Spinal cord (tissue), 10 donors: ENCODE results near the gene ZNF280B. TPM values are rescaled to one million over a fixed set of nuclear protein-coding genes. Genes with fewer than 3 reads are reported as not detected.

ENCODE experiments used
- DNase-seq, 6 donors: peaks; one replicate each; pipeline versions ENCODE4 v3.0.0 to v3.0.0-alpha.2; 2013 to 2015; ENCODE audit warnings: low spot score in 6 of 6, low read depth in 4 of 6
- H3K27ac ChIP-seq: one replicate; pipeline ENCODE4 v1.5.1; 2013; ENCODE audit warnings: low read depth, low read length, control low read depth
- H3K27me3 ChIP-seq: one replicate; pipeline ENCODE4 v1.6.1; 2013; ENCODE audit warnings: low read length; ENCODE audit not compliant: control insufficient read depth, insufficient read depth
- H3K36me3 ChIP-seq: one replicate; pipeline ENCODE4 v1.6.1; 2013; ENCODE audit warnings: low read length; ENCODE audit not compliant: control insufficient read depth, insufficient read depth
- H3K4me1 ChIP-seq: one replicate; pipeline ENCODE4 v1.6.1; 2013; ENCODE audit warnings: low read length; ENCODE audit not compliant: control insufficient read depth, insufficient read depth
- H3K4me3 ChIP-seq: one replicate; pipeline ENCODE4 v1.5.1; 2013; ENCODE audit warnings: low read depth, low read length, control low read depth
- H3K9me3 ChIP-seq: one replicate; pipeline ENCODE4 v1.6.1; 2013; ENCODE audit warnings: low read length; ENCODE audit not compliant: control insufficient read depth, insufficient read depth
- WGBS: methylation state at CpG from one replicate; pipeline ENCODE4 v1.1.5; 2013; ENCODE audit warnings: missing lambda C conversion rate; ENCODE audit not compliant: insufficient coverage; 5-methylcytosine and 5-hydroxymethylcytosine counted together
- polyA plus RNA-seq, 2 donors: library from polyadenylated mRNA; unstranded; fragments of 120-200 nt; gene quantifications; one replicate each; pipeline ENCODE4 v1.2.1, GENCODE V29; 2013; ENCODE audit not compliant: insufficient read length in 2 of 2
- total RNA-seq, 2 donors: library from RNA; depleted of rRNA in 1 of 2; stranded (reverse); fragments of 120-200 nt in 1 of 2; fragments of >200 nt in 1 of 2; gene quantifications; one replicate each; pipeline versions ENCODE4 v1.2.3 to v1.2.4, GENCODE V29; 2013 to 2014
- donor health status: healthy.

Gene ZNF280B
- total and polyA plus RNA-seq, 4 donors, result 3.4 to 5.0 (median 4.3) TPM

- peaks cover 5% of the 10 kb centered on the region for H3K9me3 ChIP-seq
- no peak for DNase-seq
- H3K27me3 ChIP-seq, result peaks cover 4% of the 10 kb centered on the region
- no peaks in the 10 kb centered on the region for H3K4me1 ChIP-seq
- no peaks in the 10 kb centered on the region for H3K36me3 ChIP-seq
- no peak overlapping the region for H3K27ac ChIP-seq
- H3K4me3 ChIP-seq, result no peak overlapping the region
Observed at GRCh38 chr22:22460635-22461034, 47.9 kb downstream of the ZNF280B start.

- Histone ChIP-seq H3K27ac (no peak overlapping the region), H3K4me3 (no peak overlapping the region), H3K4me1 (no peaks in the 10 kb centered on the region), H3K36me3 (no peaks in the 10 kb centered on the region), H3K9me3 (peaks cover 5% of the 10 kb centered on the region), H3K27me3 (peaks cover 4% of the 10 kb centered on the region)
- 78% methylated on average over 2 of the region's 2 CpGs for WGBS
- DNase-seq, result no peak
Observed at GRCh38 chr22:22460060-22460459, 48.5 kb downstream of the ZNF280B start.

- H3K27me3 ChIP-seq, result peaks cover 4% of the 10 kb centered on the region
- H3K4me3 ChIP-seq, result no peak overlapping the region
- 79% methylated on average over 4 of the region's 6 CpGs for WGBS
- no peaks in the 10 kb centered on the region for H3K4me1 ChIP-seq
- H3K36me3 ChIP-seq, result no peaks in the 10 kb centered on the region
- peaks cover 5% of the 10 kb centered on the region for H3K9me3 ChIP-seq
- no peak overlapping the region for H3K27ac ChIP-seq
- no peak for DNase-seq
Observed at GRCh38 chr22:22458896-22459588, 49.5 kb downstream of the ZNF280B start.

- Histone ChIP-seq H3K27ac (no peak overlapping the region), H3K4me1 (no peaks in the 10 kb centered on the region), H3K4me3 (no peak overlapping the region), H3K27me3 (no peaks in the 10 kb centered on the region), H3K9me3 (peaks cover 5% of the 10 kb centered on the region), H3K36me3 (no peaks in the 10 kb centered on the region)
- WGBS, result no CpG with 5 or more reads among the region's 2 CpGs
- no peak for DNase-seq
Observed at GRCh38 chr22:22458387-22458786, 50.2 kb downstream of the ZNF280B start.

GRCh38 chr22:22454997-22455396, 53.5 kb downstream of the ZNF280B start:
- Histone ChIP-seq H3K4me1 (peaks cover 5% of the 10 kb centered on the region), H3K36me3 (no peaks in the 10 kb centered on the region), H3K27ac (no peak overlapping the region), H3K4me3 (no peak overlapping the region), H3K9me3 (peaks cover 5% of the 10 kb centered on the region), H3K27me3 (peaks cover 2% of the 10 kb centered on the region)
- DNase-seq, result no peak
- WGBS, result 67% methylated on average over 2 of the region's 3 CpGs

GRCh38 chr22:22452996-22453686, 55.4 kb downstream of the ZNF280B start:
- peaks cover 2% of the 10 kb centered on the region for H3K27me3 ChIP-seq
- H3K27ac ChIP-seq, result no peak overlapping the region
- H3K4me1 ChIP-seq, result peaks cover 5% of the 10 kb centered on the region
- no peak overlapping the region for H3K4me3 ChIP-seq
- no peaks in the 10 kb centered on the region for H3K36me3 ChIP-seq
- no peaks in the 10 kb centered on the region for H3K9me3 ChIP-seq
- WGBS, result 50% methylated on average over 2 of the region's 6 CpGs
- no peak for DNase-seq

- Histone ChIP-seq H3K4me1 (peaks cover 5% of the 10 kb centered on the region), H3K27ac (no peak overlapping the region), H3K9me3 (no peaks in the 10 kb centered on the region), H3K36me3 (no peaks in the 10 kb centered on the region), H3K27me3 (peaks cover 2% of the 10 kb centered on the region), H3K4me3 (no peak overlapping the region)
- no peak for DNase-seq
- WGBS, result 71% methylated on average over 1 of the region's 1 CpG
Observed at GRCh38 chr22:22452211-22452610, 56.3 kb downstream of the ZNF280B start.

- H3K4me3 ChIP-seq, result no peak overlapping the region
Observed at GRCh38 chr22:22450343-22450839, 58.2 kb downstream of the ZNF280B start.

GRCh38 chr22:22449819-22450218, 58.7 kb downstream of the ZNF280B start:
- Histone ChIP-seq H3K27ac (no peak overlapping the region), H3K36me3 (no peaks in the 10 kb centered on the region), H3K4me1 (peaks cover 5% of the 10 kb centered on the region), H3K4me3 (no peak overlapping the region), H3K27me3 (peaks cover 2% of the 10 kb centered on the region), H3K9me3 (no peaks in the 10 kb centered on the region)
- WGBS, result 86% methylated on average over 1 of the region's 1 CpG
- DNase-seq, result no peak

More at GRCh38 chr22:22450343-22450839, 58.2 kb downstream of the ZNF280B start:
- Histone ChIP-seq H3K27me3 (peaks cover 2% of the 10 kb centered on the region), H3K4me1 (peaks cover 5% of the 10 kb centered on the region), H3K27ac (no peak overlapping the region), H3K9me3 (no peaks in the 10 kb centered on the region), H3K36me3 (no peaks in the 10 kb centered on the region)
- 26% methylated on average over 2 of the region's 4 CpGs for WGBS
- DNase-seq, result peak in 5 of 6 donors; percentile 36 to 80 (median 55)

GRCh38 chr22:22446517-22446916, 62.0 kb downstream of the ZNF280B start:
- no peak overlapping the region for H3K27ac ChIP-seq
- H3K36me3 ChIP-seq, result no peaks in the 10 kb centered on the region
- peaks cover 5% of the 10 kb centered on the region for H3K4me1 ChIP-seq
- DNase-seq, result peak in 1 of 6 donors; percentile 28
- no peaks in the 10 kb centered on the region for H3K9me3 ChIP-seq
- H3K4me3 ChIP-seq, result no peak overlapping the region
- H3K27me3 ChIP-seq, result no peaks in the 10 kb centered on the region
- WGBS, result 51% methylated on average over 2 of the region's 2 CpGs
